NCI-H345 treated with DMSO at 0.1 percent for 48 hours (cell line): ENCODE data around the gene FBXW9.
"Not testable (repeated sequence)": the region's sequence is repeated elsewhere in the genome, so short reads cannot be mapped to it uniquely, and the experiment has no call there.

Source experiments
- DNase-seq: peaks from one replicate; lab custom pipeline; 2025; ENCODE audit not compliant: unreplicated experiment; lab: John Stamatoyannopoulos, UW

Gene FBXW9

DNA sequence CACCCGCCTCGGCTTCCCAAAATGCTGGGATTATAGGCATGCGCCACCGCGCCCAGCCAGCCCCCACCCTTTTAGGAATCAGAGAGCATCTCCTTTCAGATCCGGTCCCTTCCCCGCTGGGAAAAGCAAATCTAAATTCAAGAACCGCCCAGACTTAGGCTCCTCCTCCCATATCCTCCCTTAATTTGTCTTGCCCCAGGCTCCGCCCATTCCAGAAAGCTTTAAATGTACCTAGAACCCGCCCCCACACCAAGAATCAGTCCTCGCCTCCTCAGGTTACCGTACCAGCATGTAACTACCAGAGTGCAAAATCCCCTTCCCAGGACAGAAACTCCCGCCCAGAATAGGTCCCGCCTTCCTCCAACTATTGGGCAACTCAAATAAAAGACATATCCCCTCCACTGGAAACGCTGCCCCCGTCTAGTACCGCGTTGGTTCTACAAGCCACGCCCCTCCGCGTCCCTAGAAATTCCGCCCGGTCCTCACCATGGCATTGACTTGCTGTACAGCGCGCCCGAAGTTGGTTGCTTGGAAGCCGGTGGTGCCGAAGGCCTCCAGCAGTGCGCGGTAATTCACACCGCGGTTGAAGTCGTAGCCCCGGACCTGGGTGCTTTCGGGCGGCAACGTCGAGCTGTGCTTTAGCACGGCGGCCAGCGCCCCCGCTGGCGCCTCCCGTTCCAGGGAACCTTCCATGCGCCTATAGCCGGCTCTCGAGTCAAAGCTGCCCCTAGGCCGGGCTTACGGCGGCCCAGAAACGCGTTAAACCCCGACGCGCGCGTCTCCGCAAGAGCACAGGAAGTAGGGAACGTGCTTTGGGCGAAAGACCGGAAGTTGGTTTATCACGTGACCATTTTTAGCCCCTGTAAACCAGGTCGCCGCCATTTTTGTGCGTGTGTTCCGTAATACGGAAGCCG, 15.1 kb downstream of the FBXW9 start, which contains the start of gene DHPS:
TSS of gene DHPS (minus strand) at position 807 of the 914 bp plus-strand sequence. CDS start at position 693, 114 bp downstream.
- peak; percentile 63 for DNase-seq

DNA sequence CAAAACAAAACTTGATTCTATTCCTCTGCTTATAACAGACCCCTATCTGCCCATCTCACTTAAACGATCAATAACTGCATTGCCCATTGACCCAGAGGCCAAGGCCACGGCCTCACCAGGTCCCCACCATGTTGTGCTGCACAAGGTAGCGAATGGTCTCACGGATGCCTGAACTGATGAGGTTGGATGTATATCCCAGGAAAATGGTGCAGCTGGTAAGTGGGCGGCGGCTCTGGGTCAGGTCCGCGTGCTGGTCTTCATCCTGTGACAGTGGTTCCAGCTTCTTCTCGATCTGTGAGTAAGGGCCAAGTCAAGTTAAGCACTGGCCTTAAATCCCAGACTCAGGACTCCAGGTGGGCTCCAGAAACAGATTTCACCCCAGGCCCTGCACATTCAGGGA, 16.4 kb downstream of the FBXW9 start:
- DNase-seq, result no peak

DNA sequence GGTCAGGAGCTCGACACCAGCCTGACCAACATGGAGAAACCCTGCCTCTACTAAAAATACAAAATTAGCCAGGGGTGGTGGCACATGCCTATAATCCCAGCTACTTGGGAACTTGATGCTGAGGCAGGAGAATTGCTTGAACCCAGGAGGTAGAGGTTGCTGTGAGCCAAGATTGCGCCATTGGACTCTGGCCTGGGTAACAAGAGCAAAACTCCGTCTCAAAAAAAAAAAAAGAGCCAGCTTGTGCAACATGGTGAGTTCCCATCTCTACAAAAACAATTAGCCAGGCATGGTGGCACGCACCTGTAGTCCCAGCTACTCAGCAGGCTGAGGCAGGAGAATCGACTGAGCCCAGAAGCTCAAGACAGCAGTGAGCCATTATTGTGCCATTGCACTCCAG, 18.4 kb downstream of the FBXW9 start:
- not testable (repeated sequence) for DNase-seq

DNA sequence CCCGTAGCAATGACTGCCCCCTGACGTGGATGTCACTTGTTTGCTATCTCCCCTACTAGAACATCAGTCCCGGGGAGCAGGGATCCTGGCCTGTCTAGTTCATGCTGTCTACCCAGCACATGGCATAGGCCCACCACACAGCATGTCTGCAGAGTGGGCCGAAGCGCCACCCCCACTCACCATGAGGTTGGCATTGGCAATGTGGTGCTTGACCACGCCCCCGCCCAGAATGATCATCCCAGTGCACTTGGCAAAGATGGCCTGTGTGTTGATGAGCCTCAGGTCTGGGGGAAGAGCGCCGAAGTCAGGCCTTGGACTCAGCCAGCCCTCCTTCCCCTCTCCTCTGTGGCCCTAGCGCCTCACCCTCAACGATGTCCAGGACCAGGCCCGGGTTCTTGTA, 19.5 kb downstream of the FBXW9 start:
- DNase-seq, result no peak

DNA sequence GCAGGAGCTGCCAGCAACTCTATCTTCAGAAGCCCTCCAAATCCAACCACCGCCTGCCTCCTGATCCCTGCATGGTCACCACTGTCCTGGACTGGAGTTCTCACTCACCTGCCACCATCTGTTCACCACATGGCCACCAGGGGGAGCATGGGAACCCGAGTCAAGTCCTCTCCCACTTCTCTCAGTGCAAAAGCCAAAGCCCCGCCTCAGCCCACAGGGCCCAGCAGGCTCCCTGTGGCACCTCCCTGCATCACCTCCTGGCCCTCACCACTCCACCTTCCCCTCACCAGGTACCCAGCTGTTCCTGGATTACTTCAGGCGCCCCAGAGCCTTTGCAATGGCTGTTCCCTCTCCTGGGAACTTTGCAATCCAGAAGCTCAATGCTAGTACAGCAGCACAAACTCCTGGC, 20.0 kb downstream of the FBXW9 start:
- DNase-seq, result no peak

DNA sequence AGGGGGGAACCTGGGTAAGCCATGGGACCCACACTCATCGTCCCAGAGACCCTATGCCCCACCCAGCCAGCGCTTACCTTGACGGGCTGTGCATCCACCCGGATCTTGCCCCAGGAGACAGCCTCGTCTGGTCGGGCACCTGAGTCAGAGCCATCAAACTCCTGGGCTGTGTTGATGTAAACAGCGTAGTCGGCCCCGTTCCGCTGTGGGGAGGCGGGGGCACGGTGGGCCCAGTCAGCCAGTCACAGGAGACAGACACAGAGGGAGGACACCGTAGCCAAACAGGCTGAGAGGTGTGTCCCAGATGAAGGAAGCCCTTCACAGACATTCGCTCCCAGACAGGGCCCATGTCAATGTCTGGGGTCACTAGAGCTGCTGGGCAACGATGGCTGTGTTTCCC, 20.5 kb downstream of the FBXW9 start:
- DNase-seq, result no peak

DNA sequence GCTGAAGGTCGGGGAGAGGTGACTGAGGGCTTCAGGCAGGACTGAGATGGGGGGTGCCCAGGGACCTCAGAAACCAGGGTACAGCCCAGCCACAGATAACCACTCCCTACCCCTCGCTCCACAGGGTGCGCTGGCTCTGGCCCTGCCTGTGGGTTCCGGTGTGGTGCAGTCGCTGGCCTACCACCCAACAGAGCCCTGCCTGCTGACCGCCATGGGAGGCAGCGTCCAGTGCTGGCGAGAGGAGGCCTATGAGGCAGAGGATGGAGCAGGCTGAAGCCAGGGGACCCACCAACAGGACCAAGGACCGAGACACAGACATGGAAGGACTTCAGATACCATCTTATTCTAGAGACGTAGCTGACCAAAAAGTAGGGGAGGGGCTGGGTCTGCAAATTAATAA, 21.0 kb downstream of the FBXW9 start:
- DNase-seq, result no peak

DNA sequence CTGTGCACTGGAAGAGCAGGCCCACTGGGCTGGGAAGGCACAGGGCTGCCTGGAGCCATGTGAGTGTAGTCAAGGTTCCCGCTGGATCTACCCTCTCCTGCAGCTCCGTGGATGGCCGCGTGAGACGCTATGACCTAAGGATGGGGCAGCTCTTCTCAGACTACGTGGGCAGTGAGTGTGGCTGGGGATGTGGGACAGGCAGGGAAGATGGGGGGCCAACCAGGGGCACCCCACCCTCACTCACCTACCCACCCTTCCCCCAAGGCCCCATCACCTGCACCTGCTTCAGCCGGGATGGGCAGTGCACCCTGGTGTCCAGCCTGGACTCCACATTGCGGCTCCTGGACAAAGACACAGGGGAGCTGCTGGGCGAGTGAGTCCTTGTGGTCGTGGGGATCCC, 23.7 kb downstream of the FBXW9 start:
- no peak for DNase-seq

DNA sequence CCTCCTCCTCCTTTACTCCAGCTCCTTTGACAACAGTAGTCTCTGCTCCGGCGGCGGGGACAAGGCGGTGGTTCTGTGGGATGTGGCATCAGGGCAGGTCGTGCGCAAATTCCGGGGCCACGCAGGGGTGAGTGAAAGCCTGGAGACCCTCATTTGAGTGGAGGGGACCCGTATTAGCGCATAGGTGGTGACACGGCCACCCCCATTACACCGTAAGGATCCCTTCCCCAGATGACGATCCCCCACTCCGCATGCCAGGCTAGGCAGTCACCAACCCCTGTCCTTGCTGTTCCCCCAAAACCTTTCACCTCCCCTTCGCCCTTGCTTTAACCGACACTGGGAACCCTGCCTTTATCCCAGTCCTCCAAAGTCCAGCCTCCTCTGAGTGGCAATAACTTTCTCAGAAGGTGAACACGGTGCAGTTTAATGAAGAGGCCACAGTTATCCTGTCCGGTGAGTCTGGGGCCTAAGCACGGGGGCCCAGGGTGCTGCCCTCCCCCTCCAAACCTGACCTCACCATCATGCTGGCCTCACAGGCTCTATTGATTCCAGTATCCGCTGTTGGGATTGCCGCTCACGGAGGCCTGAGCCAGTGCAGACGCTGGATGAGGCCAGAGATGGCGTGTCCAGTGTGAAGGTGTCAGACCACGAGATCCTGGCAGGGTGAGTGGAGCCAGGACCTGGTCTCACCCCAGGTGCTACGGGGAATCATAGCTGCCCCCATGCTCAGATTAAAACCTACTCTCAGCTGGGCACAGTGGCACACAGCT, 26.1 kb downstream of the FBXW9 start:
- no peak for DNase-seq

DNA sequence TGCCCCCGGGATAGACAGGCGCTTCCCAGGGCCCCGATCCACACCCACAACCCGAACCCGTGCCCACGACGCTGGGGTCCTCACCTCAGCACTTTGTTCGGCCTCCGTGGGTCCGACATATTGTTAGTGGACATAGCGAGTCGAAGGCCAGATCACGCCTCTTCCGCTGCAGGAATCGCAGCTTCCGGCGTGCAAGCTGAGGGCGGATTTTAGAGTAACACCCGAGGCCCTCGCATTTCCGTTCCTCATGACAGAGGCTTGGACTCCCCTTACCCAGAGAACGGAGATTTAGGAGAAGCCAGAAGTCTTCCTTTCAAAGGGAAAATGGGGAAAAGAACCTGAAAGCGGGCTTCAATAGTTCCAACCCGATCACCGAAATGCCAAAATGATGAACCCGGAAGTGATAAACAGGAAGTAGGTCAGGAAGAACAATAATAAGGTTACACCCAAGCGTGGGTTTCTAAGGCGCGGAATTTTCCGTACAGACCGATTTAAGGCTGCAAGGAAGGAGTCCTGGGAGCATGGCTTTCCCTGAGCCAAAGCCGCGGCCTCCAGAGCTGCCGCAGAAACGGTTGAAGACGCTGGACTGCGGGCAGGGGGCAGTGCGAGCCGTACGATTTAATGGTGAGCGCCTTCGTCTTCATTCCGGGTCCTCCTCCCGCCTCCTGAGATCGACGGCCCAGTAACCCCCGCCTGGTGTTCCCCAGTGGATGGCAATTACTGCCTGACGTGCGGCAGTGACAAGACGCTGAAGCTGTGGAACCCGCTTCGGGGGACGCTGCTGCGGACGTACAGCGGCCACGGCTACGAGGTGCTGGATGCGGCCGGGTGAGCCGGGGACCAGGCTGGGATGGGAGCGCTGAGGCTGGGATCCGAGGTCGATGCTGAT, 26.9 kb downstream of the FBXW9 start:
- no peak for DNase-seq

DNA sequence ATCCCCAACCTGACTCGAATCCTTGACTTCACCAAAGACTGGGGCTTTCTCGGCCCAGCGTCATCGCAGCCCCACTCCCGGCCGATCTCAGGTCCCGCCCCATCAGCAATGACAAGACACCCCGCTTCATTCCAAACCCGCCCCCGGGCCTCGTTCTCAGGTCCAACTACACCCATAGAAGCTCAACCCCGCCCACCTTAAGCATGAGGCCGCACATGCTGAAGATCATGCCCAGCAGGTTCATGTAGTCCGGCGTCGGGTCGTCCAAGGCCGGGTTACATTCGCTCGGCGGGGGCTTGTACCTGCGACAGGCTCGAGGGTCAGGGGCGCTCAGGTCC, 27.5 kb downstream of the FBXW9 start:
- DNase-seq, result no peak

DNA sequence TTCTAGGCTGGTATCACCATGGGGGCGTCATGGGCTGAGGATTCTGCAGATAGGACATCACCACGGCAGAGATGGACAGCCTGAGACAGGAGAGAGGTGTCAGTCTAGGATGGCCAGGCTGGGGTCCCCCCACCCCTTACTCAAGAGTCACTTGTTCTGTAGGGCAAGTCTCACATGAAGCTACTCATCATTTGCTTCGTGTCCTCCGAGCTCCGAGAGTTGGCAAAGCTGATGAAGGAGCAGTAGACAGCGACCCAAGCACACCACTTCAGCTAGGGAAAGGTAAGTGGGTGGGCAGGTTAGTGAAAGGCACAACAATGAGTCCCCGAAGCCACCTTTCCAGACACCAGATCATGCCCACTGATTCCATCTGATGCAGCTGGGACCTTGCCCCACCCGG, 28.1 kb downstream of the FBXW9 start:
- no peak for DNase-seq

DNA sequence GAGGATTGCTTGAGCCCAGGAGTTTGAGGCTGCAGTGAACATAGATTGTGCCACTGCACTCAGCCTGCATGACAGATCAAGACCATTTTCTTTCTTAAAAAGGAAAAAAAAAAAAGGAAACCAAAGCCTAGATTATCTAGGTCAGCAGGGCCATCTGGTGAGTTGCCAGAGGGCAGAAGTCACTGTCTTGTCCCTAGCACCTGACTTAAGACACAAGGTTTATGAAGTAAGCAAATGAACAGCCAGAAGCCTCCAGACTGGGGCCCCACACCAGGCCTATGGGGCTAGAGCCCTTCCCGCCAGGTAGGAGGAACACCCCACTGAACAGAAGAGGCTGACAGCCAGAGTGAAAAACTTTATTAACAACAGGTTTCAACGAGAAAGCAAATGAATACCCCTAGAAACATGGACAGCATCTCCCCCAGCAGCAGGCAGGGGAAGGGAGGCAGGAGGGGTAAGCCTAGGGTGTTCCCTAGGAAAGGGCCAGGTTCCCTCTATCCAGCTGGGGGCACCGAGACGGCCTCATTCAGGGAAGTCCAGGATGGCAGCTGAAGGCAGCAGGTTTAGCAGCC, 28.6 kb downstream of the FBXW9 start:
- DNase-seq, result no peak

DNA sequence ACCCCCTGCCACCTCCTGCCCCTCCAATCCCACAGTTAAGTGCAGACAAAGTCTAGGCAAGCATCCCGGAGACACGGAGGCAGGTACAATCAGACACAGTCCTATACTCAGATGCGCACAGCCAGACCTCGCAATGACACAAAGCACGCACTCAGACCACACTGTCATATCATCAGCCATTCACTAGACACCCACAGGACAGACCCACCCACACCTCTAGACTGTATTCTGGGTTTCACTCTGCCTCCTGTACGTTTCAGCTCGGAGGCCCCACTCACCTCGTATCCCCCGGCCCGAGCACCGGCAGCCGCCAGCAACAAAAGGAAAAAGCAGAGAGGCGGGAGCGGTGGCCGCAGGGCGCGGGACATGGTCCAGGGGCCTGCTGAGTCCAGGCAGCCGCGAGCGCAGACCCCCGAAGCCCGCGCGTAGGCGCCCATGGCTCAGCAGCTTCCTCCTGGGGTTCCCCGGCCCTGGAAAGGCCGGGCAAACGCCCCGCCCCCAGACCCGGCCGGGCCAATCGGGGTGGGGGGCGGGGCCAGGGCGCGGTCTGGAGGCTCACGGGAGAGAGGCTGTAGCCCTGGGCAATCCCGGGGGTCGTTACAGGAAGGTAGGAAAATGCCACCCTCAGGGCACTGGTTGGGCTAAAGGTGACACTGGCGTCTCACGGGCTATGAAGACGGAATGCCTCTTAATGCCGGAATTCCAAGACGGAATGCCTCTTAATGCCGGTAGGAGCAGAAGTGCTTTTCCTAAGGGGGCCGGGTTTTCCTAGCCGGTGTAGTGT, 30.0 kb downstream of the FBXW9 start, which contains the start of the genes MAN2B1 and WDR83:
TSS of gene MAN2B1 (minus strand) at position 478 of the 784 bp plus-strand sequence. CDS start at position 437, 41 bp downstream.
TSS of gene WDR83 (plus strand) at position 543 of the 784 bp plus-strand sequence. CDS start 2,984 bp downstream, outside the sequence.
- DNase-seq, result no peak

DNA sequence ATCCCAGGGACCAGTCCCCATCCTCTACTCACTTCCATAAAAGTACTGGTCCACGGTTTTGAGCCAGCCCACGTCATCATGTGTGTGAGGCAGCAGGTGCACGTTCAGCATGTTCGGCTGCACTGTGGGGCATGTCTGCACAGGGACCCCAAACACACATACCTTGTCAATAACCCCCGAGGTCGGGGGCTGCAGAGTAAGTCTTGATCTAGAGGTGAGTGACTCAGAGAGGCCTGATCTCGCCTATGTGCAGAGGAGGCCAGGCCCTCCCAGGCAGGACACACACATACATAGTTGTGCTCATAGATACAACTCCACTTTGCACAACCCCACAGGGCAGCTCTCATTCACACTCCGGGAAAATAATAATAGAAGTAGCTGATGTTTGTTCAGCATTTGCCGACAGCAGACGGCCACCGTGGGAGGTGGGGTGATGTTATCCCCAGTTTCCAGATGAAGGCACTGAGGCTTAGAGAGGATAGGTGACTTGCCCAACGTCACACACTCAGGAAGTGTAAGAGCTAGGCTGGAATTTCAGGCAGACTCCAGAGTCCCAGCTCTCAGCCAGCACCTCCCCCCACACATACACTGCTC, 30.7 kb downstream of the FBXW9 start:
- DNase-seq, result no peak

DNA sequence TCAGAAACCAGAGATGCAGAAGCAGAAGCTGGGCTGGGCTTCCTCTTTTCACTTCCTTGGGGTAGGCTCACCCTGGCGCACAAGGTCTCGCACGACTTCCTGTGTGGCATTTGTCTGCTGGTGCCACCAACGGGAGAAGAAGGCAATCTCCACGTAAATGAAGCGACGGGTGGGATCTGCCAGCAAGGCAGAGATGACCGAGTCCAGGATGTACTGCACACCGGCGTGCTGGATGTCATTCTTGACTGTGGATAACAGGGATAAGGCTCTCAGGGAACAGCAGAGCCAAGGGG, 31.2 kb downstream of the FBXW9 start:
- DNase-seq, result no peak

DNA sequence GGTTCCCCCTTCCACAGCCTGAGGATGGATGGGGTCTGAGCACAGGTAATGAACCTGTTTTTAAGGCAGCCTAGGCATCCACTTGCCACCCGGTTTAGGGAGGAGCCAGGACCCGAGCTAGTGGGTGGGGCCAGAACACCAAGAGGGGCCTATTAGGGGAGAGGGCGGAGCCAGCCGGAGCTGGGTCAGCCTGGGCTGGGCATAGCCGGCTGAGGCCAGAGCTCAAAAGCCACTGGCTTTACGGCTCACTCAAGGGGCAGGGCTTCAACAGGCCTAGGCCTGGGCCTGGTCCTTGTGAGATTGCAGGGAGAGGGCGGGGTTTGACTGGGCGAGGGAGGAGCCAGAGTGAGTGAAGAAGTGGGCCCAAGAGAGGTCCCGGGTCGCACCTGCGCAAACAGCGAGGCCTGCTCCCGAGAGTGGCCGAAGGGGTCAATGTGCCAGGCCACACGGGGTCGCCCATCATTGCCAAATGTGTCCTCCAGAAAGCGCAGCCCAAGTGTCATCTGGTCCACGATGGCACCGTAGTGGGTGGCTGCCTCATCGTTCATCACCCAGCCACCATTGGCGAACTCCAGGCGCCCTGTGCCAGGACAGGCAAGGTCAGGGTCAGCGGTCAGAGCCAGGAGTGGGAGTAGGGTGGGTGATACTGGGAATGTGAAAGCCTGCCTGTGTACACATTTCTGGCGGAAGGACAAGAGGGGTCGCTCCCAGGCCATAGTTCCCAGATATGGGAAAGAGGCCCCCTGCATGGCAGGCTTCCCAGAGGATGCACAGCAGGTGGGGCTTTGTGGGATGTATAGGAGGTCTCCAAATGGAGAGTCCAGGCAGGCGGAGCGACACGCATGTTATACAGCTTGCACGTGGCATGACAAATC, 31.8 kb downstream of the FBXW9 start:
- no peak for DNase-seq

DNA sequence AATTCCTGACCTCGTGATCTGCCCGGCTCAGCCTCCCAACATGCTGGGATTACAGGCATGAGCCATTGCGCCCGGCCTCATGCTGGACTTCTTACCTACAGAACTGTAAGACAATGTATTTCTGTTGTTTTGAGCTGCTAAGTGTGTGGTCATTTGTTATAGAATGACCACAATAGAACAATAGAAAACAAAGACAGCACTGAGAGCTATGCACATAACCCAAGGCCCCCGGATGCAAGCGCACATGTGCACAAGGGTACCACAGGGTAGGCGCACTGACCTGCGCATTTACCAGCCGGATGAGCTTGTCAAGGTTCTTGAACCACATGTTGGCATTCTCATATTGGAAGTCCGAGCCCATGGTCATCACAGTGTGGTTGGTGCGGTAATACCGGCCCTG, 35.5 kb downstream of the FBXW9 start:
- DNase-seq, result no peak

DNA sequence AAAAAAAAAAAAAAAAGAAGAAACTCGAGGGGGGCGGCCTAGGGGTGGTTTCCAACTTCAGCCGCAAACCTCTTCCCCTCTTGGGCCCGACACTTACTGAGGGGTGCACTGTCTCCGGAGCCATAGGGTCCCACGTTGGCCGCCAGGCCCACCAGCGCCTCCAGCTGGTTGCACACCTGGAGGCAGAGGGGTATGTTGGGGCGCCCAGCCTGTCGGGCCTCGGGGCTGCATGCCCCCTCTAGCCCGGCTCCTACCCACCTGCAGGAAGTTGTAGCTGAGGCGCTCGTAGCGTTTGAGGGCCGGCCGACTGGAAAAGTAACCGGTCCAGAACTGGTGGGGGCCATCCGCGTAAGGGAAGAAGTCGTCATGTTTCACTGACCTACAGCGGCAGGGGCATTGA, 38.5 kb downstream of the FBXW9 start:
- no peak for DNase-seq
